Astrocyte of the spinal cord (primary cell): ENCODE results near the gene LMO4.

ENCODE experiments used
- DNase-seq: peaks from one replicate; pipeline ENCODE4 v3.0.0; 2011; ENCODE audit warnings: low read depth, low spot score
- H3K4me3 ChIP-seq: 2 replicates; pipeline ENCODE4 v1.5.1; 2011; ENCODE audit warnings: low read depth, mild to moderate bottlenecking, low read length, moderate library complexity
- CTCF ChIP-seq: IDR thresholded peaks from 2 replicates; pipeline ENCODE4 v1.5.1; 2012; ENCODE audit warnings: low read depth, mild to moderate bottlenecking, low read length, inconsistent platforms
- in situ Hi-C: cut with HindIII; loops from 2 replicates; pipeline ENCODE4 v1.10.0; 2017; ENCODE audit warnings: low sequenced_read_pairs

Gene LMO4

GRCh38 chr1:87355894-87356293 lies 27.2 kb downstream of the LMO4 start:
- in situ Hi-C loops: no loop called here
- no peak overlapping the region for H3K4me3 ChIP-seq
- TF ChIP-seq CTCF: no peak
- no peak for DNase-seq

DNA sequence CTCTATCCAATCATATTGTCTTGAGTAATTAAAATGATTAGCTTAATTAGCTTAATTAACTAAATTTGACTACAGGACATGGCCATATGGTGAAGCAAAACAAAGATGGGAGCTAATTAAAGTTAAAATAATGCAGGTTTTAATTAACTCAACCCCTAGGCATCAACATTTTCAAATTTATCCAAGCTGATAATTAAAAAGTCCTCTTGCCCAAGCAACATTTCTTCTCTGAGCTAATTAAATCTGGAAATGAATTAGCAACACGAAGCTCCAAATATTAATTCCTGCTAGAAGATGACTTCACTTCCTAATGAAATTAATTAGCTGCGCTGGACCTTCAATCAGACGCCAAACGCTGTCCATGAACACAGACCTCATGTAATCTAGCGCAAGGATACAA lies 27.9 kb downstream of the LMO4 start:
- no peak overlapping the region for H3K4me3 ChIP-seq
- no peak for DNase-seq
- TF ChIP-seq CTCF: no peak
- in situ Hi-C loops: no loop called here

- in situ Hi-C loops: no loop called here
- no peak overlapping the region for H3K4me3 ChIP-seq
- no peak for TF ChIP-seq CTCF
- DNase-seq: no peak
Observed at GRCh38 chr1:87358219-87358618, 29.5 kb downstream of the LMO4 start.

- in situ Hi-C loops: no loop called here
- TF ChIP-seq CTCF: no peak
- DNase-seq: no peak
- H3K4me3 ChIP-seq: no peak overlapping the region
Observed at GRCh38 chr1:87359586-87359985, 30.9 kb downstream of the LMO4 start.

GRCh38 chr1:87362063-87362833 lies 33.6 kb downstream of the LMO4 start:
- DNase-seq: no peak
- H3K4me3 ChIP-seq: no peak overlapping the region
- in situ Hi-C loops: no loop called here
- no peak for TF ChIP-seq CTCF

- in situ Hi-C loops: no loop called here
- TF ChIP-seq CTCF: no peak
- H3K4me3 ChIP-seq: no peak overlapping the region
- no peak for DNase-seq
Observed at GRCh38 chr1:87362834-87363426, 34.2 kb downstream of the LMO4 start.
